ENCODE measurements around the gene TRPM8.

Gene TRPM8

DNA sequence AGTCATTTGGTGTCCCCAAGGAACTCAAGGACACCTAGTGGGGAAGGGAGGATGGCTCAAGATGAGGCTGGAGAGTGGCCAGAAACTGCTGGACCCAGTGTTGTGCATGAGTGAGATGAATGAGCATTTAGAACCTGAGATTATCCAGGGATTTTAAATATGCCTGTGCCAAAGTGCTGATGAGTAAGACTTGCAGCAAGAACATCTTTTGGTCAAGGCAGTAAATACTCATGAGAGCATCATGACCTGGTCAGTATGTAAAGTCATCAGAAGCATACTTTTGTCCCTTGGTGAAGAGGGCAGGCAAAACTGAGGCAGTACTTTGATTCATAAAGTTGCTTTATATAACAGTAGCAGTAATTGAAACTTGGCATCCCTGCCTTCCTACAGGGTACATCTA is 130.2 kb downstream of the TRPM8 start:
- DNase-seq (ENCODE audit: low spot score) = no peak

DNA sequence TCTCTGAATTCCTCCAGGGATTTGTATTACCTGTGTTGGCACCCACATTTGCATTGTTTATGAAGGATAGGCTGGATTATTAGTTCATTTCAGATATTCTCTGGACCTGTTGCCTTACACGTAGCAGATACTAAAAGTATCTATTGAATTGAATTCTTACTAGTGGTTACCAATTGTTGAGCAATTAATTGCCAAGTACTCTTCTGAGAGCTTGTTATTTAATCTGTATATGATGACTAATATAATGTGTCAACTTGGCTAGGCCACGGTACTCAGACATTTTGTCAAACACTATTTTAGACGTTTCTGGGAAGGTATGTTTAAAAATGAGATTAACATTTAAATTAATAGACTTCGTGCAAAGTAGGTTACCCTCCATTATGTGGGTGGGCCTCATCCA is 130.9 kb downstream of the TRPM8 start:
- no peak for DNase-seq (ENCODE audit: low spot score)

DNA sequence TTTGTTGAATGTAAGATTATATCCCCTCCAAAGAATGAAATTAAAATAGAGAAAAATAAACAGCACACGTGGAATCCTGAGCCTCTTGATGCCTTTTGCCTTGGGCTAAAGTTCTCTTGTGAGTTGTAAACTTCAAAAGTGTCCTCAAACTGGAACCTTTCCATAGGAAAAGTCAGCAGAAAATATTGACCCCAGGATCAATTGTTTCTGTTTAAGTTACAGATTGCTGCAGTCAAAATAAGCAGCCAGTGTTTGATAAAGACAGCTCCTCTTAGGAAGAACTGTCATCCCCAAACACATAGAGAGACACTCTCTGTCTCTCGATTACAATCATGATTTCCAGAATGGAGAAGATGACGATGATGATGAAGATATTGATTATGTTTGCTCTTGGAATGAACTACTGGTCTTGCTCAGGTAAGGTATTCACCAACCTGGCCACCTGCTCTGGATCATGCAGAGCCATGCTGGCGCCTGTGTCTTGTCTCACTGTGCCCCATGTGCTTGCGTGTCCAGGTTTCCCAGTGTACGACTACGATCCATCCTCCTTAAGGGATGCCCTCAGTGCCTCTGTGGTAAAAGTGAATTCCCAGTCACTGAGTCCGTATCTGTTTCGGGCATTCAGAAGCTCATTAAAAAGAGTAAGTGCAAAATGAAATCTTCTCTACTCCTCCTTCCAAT is 133.4 kb downstream of the TRPM8 start, which contains the start of gene SPP2:
SPP2 (plus strand) TSS at position 248 of the 681 bp plus-strand sequence; CDS start at position 333, 85 bp downstream.
- no peak for DNase-seq (ENCODE audit: low spot score)

DNA sequence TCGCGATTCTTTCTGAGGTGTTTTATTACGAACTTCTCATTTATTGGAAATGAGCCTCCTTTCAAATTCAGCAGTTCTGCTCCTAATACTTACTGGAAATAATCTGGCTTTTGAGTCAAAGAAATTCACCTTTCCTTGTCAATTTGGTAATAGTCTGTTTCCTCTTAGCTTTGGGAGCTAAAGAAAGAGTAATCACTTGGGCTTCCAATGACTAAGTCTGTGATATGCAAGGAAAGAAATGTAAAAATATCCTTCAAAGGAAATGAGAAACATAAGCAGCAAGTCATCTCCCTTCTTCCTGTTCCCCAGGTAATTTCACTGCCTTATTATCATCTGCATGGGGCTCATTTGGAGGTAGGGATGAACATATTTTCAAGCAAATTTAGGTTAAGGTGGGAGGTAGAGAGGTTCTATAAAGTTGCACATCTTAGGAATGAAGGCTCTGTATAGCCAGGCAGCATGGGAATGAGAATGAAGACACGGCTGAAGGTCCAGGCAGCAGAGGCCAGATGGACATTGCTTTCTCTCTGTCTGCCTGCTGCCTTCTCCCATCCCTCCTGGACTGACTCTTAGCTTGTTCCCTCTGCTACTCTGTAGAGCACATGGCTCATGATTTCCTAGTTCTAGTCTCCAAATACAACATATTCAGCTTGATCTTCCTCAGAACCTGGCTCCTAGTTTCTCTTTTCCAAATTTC is 134.3 kb downstream of the TRPM8 start:
- no peak for DNase-seq (ENCODE audit: low spot score)

DNA sequence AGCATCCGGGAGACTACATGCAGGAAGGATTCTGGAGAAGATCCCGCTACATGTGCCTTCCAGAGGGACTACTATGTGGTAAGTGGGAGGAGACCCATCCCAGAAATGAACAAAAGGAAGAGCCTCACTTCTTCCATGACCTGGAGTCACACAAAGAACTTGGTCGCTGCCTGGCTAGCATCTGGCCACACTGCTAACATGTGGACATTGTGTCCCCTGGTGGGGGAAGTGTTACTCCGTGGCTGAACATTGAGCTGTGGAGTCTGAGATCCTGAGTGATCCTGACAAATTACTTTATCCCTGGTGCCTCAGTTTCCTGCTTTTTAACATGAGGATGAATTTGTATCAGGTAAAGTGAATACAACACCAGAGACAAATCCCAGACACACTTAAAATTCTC is 141.7 kb downstream of the TRPM8 start:
- no peak for DNase-seq (ENCODE audit: low spot score)

DNA sequence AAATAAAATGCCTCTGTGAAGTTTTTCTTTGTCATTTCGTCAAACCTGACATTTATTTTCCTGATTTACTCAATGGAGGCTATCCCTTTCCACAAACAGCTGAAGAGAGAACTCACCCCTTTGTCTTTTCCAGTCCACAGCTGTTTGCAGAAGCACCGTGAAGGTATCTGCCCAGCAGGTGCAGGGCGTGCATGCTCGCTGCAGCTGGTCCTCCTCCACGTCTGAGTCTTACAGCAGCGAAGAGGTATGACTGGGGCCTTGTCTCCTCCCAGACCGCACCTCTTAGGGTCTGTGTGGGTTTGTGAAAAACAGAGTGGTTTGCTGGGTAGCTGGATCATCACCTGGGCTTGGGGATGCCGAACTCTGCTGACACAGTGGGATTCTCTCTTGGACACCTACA is 143.1 kb downstream of the TRPM8 start:
- DNase-seq (ENCODE audit: low spot score) = no peak

DNA sequence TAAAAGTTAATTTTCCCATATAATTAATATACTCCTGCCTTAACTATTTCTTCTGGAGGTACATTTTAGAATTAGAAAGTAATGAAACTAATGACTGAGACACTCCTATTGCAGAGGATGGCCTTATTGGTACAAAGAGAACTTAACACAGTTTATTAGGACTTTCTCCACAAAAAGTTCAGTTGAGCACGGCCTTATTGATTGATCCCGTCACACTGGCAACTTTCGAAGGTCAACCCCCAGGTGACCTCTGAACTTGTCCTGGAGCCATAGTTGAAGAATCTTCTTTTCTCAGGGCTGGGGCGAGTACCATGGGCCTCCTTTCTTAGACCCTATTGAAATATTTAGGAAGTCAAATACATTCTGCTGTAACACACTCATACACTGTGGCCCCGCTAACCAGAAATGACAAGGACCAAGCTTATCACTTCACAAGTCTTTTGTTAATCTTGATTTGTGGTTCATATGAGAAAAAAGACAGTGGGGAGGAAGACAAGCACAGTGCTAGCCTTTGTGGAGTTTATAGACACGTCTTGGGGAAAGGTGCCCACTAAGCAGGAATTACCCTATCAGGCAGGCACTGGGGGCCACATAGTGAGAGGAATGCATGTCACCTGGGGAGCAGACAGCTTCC is 144.6 kb downstream of the TRPM8 start:
- no peak for DNase-seq (ENCODE audit: low spot score)

DNA sequence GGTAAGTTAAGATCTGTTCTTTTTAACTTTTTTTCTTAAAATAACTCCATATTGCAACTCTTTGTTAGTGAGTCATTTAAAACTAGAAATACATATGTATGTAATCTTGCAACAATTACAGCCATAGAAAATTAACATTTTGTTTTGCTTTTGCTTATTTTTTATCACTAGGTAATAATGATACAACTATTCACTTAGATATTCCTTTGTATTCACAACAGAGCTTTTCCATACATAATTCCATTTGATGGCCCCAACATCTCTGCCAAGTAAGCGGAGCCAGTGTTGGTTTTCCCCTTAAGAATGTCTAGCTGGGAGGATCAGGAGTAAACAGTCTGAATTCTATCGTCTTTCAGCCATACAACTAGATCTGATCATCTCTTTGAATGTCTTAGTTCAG is 149.4 kb downstream of the TRPM8 start:
- no peak for DNase-seq (ENCODE audit: low spot score)
